NCI-H1092 (cell line): ENCODE measurements around the gene HHIP.
"Not testable (repeated sequence)": the region's sequence is repeated elsewhere in the genome, so short reads cannot be mapped to it uniquely, and the experiment has no call there.

Source experiments
- DNase-seq: peaks from one replicate; lab custom pipeline; 2025; lab: John Stamatoyannopoulos, UW

Gene HHIP

GRCh38 chr4:144748814-144749555, 103.0 kb downstream of the HHIP start:
- no peak for DNase-seq

DNA sequence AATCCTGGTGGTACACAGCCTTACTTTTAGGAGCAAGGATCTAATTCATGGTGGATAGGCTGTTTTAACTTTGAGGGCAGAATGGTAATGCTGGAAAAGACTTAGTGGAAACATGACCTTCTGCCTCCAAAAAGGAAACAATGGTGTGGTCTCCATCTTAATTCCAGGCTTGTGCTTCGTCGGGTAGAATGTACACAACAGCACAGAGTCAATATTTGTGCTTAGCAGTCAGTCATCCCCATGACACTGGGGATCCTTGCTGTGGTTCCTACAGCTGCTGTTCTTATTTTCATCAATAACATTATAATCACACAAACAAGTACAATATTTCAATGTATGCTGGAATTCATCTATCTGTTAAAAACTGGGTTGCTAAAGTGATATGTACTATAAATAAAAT, 104.4 kb downstream of the HHIP start:
- DNase-seq = no peak

DNA sequence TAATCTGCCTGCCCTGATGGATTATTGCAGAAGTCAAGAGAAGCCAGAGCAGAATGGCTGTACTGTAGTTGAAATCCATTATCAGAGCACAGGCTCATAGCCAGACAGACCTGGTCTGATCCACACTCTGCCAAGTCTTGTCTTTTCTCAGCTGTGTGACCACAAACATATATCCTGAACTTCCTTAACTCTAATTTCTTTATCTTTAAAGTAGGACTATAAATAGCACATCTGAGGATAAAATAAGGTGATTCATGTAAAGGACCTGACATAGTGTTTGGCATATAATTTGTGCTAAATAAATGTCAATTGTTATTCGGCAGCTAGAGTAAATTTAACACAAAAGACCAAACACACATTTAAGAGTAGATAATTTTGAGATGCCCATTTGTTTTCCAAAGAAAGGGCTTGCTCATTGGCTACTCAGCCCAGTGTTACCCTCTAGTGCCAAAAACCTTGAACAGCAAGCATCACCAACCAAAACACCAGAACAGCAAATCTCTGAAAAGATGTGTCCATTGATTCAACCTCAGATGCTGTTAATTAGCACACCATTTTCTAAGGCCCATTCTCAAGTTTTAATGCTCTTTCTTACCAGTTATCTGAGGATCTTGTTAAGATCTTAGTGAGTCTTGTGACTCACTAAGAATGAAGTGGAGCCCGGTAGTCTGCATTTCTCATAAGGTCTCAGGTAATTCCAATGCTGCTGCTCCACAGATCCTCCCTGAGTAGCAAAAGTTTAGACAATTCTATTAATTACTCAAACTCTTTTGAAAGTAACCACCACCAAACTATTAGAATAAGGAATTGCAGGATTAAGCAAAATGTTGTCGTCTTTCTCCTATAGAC, 108.8 kb downstream of the HHIP start:
- DNase-seq = no peak

- DNase-seq = no peak
Observed at GRCh38 chr4:144757969-144758368, 112.0 kb downstream of the HHIP start.

DNA sequence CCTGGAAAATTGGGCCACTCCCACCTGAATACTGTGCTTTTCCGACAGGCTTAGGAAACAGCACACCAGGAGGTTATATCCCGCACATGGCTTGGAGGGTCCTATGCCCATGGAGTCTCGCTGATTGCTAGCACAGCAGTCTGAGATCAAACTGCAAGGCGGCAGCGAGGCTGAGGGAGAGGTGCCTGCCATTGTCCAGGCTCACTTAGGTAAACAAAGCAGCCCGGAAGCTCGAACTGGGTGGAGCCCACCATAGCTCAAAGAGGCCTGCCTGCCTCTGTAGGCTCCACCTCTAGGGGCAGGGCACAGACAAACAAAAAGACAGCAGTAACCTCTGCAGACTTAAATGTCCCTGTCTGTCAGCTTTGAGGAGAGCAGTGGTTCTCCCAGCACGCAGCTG, 122.9 kb downstream of the HHIP start:
- DNase-seq = not testable (repeated sequence)

DNA sequence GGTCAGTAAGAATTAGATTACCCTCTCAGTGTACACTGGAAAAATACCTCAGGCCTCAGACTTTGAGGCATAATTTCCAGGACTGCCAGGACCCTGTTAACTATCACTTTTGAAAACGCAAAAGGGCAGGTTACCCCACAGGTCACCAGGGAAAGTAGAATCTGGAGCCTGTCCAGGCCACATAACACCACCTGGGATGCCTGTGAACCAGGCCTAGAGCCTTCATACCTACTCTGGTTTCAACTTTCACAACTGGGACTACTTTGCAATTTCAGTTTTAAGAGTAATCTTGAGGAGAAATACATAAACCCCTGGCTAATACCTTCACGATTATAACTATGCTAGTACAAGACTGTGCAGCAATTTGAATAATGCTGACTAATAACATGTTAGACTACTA, 132.4 kb downstream of the HHIP start:
- DNase-seq = no peak

DNA sequence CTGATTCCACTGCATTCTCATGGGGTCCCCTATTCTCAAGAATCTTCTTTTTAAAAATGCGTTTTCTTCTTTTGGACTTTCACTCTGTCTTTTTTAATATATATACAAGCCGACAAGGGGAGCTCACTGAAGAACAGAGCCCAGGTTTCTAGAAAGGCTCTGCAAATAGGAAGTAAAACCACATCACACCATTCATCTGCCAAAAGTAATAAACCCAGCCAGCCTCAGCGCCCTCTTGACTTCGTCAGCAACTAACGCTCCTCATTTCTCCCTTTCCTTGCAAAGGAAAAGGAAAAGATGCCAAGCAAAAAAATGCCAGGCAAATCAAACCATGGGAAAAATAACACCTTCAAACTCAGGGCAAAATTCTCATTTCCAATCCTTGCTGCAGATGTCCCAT, 136.4 kb downstream of the HHIP start:
- DNase-seq = no peak

- DNase-seq = no peak
Observed at GRCh38 chr4:144785961-144786360, 140.0 kb downstream of the HHIP start.

- no peak for DNase-seq
Observed at GRCh38 chr4:144787365-144788258, 141.7 kb downstream of the HHIP start.

- DNase-seq = no peak
Observed at GRCh38 chr4:144788469-144788868, 142.5 kb downstream of the HHIP start.

GRCh38 chr4:144791933-144792332, 146.0 kb downstream of the HHIP start:
- not testable (repeated sequence) for DNase-seq
